Right forelimb (tissue), 1 donor: ENCODE measurements around the gene PRKCH.
"Not testable (repeated sequence)": the region's sequence is repeated elsewhere in the genome, so short reads cannot be mapped to it uniquely, and the experiment has no call there.

Experiments
- DNase-seq: peaks from one replicate; pipeline ENCODE4 v3.0.0-alpha.2; 2018

Gene PRKCH

GRCh38 chr14:61395115-61395725, 73.8 kb downstream of the PRKCH start:
- DNase-seq = no peak

- no peak for DNase-seq
Measured at GRCh38 chr14:61396279-61396678, 74.9 kb downstream of the PRKCH start.

- DNase-seq = no peak
Measured at GRCh38 chr14:61396694-61397093, 75.3 kb downstream of the PRKCH start.

- no peak for DNase-seq
Measured at GRCh38 chr14:61397615-61398014, 76.2 kb downstream of the PRKCH start.

GRCh38 chr14:61398221-61398620, 76.8 kb downstream of the PRKCH start:
- no peak for DNase-seq

- no peak for DNase-seq
Measured at GRCh38 chr14:61399365-61399764, 78.0 kb downstream of the PRKCH start.

- DNase-seq = no peak
Measured at GRCh38 chr14:61401461-61401860, 80.1 kb downstream of the PRKCH start.

GRCh38 chr14:61403411-61403810, 82.0 kb downstream of the PRKCH start:
- DNase-seq = no peak

GRCh38 chr14:61404637-61405036, 83.3 kb downstream of the PRKCH start:
- no peak for DNase-seq

- DNase-seq = no peak
Measured at GRCh38 chr14:61406198-61406597, 84.8 kb downstream of the PRKCH start.

- DNase-seq = no peak
Measured at GRCh38 chr14:61406675-61407074, 85.3 kb downstream of the PRKCH start.

- no peak for DNase-seq
Measured at GRCh38 chr14:61408498-61408897, 87.1 kb downstream of the PRKCH start.

GRCh38 chr14:61409782-61410181, 88.4 kb downstream of the PRKCH start:
- no peak for DNase-seq

- not testable (repeated sequence) for DNase-seq
Measured at GRCh38 chr14:61415934-61416333, 94.6 kb downstream of the PRKCH start.

- DNase-seq = no peak
Measured at GRCh38 chr14:61416591-61416990, 95.2 kb downstream of the PRKCH start.

GRCh38 chr14:61417141-61417540, 95.8 kb downstream of the PRKCH start:
- no peak for DNase-seq

GRCh38 chr14:61417883-61418455, 96.6 kb downstream of the PRKCH start:
- no peak for DNase-seq

- DNase-seq = no peak
Measured at GRCh38 chr14:61418746-61419145, 97.4 kb downstream of the PRKCH start.

- no peak for DNase-seq
Measured at GRCh38 chr14:61419201-61419600, 97.8 kb downstream of the PRKCH start.

GRCh38 chr14:61420326-61420725, 98.9 kb downstream of the PRKCH start:
- no peak for DNase-seq

- no peak for DNase-seq
Measured at GRCh38 chr14:61421212-61421923, 100.0 kb downstream of the PRKCH start.

GRCh38 chr14:61426048-61426447, 104.7 kb downstream of the PRKCH start:
- no peak for DNase-seq

GRCh38 chr14:61428261-61428660, 106.9 kb downstream of the PRKCH start:
- no peak for DNase-seq

- no peak for DNase-seq
Measured at GRCh38 chr14:61429316-61429715, 107.9 kb downstream of the PRKCH start.
